GM19463 (cell line): ENCODE data around the gene TRIM61.

Experiments used
- ATAC-seq: cut with Tn5 transposase; IDR thresholded peaks from one replicate; pipeline ENCODE4 v1.9.1; 2021; ENCODE audit warnings: mild to moderate bottlenecking, moderate library complexity; ENCODE audit not compliant: unreplicated experiment

The TRIM61 gene

DNA sequence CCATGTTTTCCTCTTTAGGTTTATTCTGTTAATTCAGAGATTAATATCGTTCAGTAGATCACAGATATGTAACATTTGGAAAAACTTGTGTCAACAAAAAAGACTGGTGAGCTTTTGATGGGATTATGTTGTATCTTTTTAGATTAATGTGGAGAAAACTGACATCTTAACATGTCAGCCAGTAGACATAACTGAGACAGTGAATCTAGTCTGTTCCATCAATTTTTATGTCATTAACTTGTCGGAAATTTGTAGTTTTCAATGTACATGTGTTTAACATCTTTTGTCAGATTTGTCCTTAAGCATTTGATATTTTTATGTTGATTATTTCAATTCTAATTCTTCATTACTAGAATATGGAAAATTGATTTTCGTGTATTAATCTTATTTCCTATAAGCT is 58.5 kb downstream of the TRIM61 start:
- no peak for ATAC-seq
